Measurements from ENCODE around the gene CELF4.
A peak's percentile ranks its signal among the peaks of the same experiment; 100 is the strongest.

CELF4 gene

GRCh38 chr18:37440206-37440605, 125.4 kb downstream of the CELF4 start:
- DNase-seq (ENCODE audit: low read depth), result no peak

GRCh38 chr18:37438417-37439180, 127.0 kb downstream of the CELF4 start:
- DNase-seq (ENCODE audit: low read depth), result no peak

DNA sequence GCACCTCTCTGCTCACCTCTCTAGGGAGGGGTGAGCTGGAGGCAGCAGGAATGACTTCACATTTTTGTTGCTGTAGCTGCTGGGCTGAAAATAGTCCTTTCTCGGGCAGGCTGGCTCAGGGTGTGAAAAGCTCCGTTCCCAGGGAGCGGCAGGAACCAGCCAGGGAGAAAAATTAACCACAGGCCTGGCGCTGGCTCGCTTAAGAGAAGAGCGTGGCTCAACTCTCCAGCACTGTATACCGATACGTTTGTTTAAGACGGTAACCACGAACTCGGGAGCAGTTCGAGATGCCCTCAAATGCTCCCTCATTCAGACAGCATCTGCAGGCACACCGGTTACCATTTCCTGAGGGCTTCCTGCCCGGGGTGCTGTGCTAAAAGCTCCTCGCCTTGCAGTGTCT, 129.6 kb downstream of the CELF4 start:
- DNase-seq (ENCODE audit: low read depth), result no peak

DNA sequence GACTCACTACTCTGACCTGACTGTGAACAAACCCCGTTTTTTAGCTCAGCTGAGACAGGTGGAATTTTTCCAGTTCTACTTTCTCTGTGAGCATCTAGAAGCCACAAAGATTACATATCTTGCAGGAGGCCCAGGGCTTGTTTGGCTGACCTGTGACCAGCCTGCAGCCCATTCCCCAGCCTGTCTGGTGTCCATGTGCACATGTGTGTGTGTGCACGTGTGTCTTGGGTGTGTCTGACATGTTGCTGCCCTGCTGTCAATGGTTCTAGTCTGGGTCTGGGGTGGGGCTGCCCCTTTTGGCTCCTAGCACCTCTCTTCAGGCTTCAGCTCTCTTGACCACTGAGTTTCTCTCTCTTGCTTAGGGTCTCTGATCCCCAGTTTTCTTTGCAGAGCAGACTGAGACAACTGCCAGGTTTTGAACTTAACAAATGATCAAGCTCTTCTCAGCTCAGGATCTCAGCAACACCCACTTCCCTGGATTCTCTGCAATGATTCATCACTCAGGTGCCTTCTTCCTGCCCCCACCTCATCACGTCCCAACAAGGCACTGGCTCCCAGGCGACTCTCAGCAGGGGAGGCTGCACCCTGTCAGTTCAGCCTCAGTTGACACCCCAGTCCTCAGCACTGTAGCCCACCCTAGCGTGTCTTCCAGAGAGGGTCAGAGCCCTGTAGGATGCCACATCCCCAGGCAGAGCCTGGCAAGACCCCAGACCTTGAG, 130.3 kb downstream of the CELF4 start:
- no peak for DNase-seq (ENCODE audit: low read depth)

DNA sequence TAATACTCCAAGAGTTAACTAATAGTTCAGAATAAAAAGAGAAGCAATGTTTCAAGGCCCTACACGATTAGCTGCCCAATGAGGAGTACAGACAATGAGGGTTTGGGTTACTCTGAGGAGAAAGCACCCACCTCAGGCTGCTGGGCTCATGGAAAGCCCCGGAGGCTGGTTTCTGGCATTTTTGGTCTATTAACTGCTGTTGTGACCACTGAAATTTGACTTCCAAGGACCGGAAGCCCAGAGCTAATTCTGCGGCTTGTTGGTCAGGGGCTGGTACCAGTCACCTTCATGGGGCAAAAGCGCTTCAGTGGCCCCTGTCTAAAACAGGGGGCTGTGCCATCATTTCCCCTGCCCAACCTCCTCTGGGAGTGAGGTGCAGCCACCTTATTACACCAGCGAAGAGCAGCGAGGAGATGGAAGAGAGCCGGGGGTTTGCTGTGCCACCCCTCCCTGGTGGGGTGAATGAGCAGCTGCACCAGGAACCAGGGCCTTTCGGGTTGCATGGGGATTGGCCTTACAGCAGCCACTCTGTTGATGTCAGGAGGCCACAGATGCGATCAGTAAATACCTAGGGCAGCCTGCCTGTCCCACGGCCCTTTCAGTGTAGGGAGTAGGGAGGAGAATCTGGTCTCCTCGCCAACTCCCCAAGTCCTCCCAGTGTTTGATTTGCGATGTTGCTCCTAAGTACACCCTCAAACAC, 131.3 kb downstream of the CELF4 start:
- DNase-seq (ENCODE audit: low read depth), result no peak

- no peak for DNase-seq (ENCODE audit: low read depth)
Measured at GRCh38 chr18:37432436-37433195, 133.0 kb downstream of the CELF4 start.

DNA sequence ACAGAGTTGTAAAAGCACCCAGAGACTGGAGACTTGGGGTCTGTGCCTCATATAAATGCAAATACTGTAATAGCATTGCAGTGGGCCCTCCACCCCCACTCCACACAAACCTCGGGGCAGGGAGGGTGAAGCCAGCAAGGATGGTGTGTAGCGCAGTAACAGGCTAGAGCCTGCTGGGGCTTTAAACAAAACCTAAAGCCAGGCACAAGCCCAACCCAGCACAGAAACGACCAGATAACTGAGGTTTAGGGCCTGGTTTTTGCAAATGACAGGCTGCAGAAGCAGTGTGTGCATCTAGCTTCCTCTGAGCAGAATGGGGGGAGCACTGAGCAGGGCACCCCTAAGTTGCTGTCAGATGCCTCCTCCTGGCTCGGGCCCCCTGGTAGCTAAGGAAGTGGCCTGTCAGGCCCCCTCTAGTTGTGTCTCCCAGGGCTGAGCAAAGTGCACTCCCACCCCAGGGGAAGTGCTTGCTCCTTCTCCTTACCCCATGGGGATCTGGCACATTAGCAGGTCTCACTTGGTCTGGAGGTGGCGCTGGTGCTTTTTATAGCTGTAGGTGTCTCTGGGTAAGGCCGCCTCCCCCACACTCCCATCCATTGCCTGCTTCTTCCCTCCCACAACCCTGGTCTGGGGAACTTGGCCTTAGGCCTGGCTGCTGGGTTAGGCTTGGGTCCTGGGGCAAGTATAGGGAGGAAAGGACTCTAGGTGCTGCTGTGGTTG, 135.1 kb downstream of the CELF4 start:
- DNase-seq (ENCODE audit: low read depth), result no peak

GRCh38 chr18:37429791-37430190, 135.8 kb downstream of the CELF4 start:
- DNase-seq (ENCODE audit: low read depth), result no peak

GRCh38 chr18:37428288-37428974, 137.2 kb downstream of the CELF4 start:
- no peak for DNase-seq (ENCODE audit: low read depth)

DNA sequence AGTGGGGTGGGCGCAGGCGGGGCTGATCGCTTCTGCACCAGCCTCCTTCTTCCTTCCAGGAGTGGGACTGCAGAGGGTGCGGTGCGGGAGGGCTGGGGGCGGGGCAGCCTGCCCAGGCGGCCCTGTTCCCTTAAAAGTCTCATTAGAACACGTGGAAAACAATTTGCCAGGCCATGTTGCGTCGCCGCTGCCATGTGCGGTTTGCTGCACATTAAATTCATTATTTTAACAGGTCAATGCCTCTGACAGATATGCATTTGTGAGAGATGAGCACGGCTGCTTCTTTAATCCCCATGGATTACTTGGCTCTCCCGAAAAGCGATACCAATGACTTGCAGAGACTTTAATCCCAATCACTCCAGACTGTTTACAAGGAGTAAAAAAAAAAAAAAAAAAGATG, 139.0 kb downstream of the CELF4 start:
- DNase-seq (ENCODE audit: low read depth), result no peak

- no peak for DNase-seq (ENCODE audit: low read depth)
Measured at GRCh38 chr18:37425222-37425621, 140.4 kb downstream of the CELF4 start.

DNA sequence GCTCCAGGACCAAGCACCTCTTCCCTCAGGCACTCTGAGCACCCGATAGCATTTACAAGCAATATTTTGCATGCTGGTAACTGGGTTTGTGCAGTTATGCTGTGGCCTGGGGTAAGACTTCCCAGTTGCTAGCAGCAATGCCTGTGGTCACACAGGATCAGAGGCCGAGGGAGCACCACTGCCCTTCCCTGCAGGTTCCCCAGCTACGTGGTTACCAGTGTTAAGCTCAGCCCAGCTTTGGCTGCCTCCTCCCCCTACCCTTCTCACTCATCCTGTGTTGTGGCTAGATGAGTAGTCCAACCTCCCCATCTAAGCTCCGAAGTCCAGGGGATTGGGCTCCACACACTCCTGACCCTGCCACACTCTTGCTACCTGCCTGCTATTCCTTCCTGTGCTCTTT, 141.1 kb downstream of the CELF4 start:
- DNase-seq (ENCODE audit: low read depth), result no peak

GRCh38 chr18:37422596-37422995, 143.0 kb downstream of the CELF4 start:
- DNase-seq (ENCODE audit: low read depth), result no peak

- no peak for DNase-seq (ENCODE audit: low read depth)
Measured at GRCh38 chr18:37422116-37422515, 143.5 kb downstream of the CELF4 start.

- no peak for DNase-seq (ENCODE audit: low read depth)
Measured at GRCh38 chr18:37421341-37422077, 144.1 kb downstream of the CELF4 start.

DNA sequence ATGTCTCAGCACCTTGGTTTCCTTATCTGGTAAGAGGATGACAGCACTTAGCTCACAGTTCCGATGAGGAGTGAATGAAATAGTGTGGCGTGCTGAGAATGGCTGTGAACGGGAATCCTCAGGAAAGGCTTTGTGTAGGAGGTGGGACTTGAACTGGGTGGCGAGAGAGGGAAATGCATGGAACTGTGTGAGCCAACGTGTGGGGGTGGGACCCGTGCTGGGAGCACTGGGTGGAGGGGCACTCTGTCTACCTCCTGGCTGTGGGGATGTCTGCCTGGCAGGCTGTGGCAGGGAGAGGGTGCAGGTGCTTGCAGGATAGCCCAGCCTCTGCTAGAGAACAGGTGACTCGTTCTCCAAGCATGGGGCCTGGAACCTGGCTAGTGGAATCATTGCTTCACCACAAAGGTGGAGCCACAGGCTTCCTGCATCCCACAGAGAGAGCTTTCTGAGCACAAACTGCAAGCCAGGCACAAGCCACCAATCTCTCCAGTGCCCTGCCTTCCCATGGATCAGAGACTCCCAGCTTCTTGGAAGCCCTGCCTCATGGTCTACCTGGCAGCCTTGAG, 145.2 kb downstream of the CELF4 start:
- no peak for DNase-seq (ENCODE audit: low read depth)

DNA sequence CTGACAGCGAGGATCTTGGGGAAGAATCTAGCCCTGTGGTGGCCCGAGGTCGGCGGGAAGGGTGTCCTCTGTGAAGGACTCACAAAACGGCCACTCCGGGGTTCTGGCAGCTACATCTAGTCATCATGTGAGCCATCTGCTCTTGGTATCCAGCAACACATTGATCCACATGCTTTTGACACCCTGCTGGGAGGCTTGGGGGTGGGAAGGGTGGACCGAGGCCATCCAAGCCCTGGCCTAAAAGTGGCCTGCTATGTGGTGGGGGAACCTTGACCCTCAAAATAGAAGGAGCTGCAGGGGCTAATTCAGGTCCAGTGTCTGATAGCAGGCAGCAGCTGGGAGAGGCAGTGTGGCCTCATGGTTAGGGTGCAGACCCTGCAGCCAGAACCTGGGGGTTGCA, 145.7 kb downstream of the CELF4 start:
- DNase-seq (ENCODE audit: low read depth), result no peak

DNA sequence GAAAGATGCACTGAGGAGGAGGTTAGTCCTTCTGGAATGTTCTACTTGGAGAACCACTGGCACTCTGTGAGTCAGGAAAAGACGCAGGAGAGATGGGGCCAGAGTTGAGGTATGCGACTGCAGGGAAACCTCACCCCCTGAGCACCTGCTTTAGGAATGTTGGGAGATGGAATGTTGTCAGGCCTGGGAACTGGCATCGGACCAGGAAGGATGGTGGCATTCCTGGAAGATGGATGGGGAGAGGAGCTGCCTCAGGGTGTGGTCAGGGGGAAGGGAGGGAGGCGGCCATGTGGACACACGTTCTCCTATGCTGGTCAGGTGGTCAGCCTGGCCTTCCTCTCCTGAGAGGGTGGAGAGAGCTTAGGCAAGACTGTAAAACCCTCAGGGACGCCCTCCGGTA, 146.3 kb downstream of the CELF4 start:
- DNase-seq (ENCODE audit: low read depth), result peak; percentile 1

DNA sequence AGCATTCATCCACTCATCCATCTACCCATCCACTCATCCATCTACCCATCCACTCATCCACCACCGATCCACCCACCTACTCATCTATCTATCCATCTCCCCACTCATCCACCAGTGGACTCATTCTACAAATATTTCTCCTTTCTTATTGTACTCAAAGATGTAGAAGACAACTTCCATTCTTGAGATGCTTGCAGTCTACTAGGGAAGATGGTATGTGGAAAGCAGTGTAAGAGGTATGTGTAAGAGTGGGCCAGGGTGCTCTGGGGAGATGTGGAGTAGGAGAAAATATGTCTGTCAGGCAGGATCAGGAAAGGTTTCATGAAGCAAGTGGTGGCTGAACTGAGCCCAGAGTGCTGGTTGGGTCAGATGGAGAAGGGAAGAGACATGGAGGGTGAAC, 150.8 kb downstream of the CELF4 start:
- DNase-seq (ENCODE audit: low read depth), result no peak

- DNase-seq (ENCODE audit: low read depth), result no peak
Measured at GRCh38 chr18:37412829-37413228, 152.8 kb downstream of the CELF4 start.
